Measurements from ENCODE around the gene THRA. TPM values are rescaled to one million over a fixed set of nuclear protein-coding genes. Genes with fewer than 3 reads are reported as not detected.

THRA gene
- total and polyA plus RNA-seq, 9 of the 15 experiments (the other 6 are each of a cell fraction or from before 2014, with no cell fraction given): 0.34 to 23.4 (median 12.7) TPM

DNA sequence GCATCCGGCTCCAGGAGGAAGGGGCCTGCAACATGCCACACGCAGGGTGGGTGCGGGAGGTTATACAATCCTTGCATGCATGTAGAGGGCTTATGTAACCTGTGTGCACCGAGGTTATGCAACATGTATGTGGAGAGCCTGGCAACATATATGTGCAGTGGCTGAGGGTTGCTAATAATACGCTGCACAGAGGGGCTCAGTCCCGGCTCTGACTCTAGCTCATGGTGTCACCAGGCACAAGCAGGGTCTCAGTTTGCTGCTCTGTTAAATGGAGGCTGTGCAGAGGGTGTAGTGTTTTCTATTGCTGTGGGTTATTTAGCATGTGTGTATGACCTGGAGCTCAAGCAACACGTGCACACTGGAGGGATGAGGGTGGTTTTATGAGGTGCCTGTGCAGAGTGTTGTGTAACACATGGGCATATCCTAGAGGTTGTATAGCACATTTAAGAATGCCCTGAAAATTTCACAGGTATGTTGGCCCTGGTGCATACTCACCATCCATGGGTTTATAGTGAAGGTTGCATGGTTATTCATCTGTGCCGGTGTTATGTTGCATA, 13.3 kb downstream of the THRA start:
- H3K9me3 ChIP-seq (replicated peaks; ENCODE audit: control insufficient read depth, insufficient read depth, low read depth, low read length): no peaks in the 10 kb centered on the region
- 52% methylated on average over 8 of the region's 8 CpGs for WGBS (ENCODE audit: insufficient coverage, low coverage, missing lambda C conversion rate)
- peak overlapping the region; percentile 71 for H3K4me2 ChIP-seq (ENCODE audit: insufficient read depth, low read length)
- peaks cover 39% of the 10 kb centered on the region; the same call in 2 of the 3 replicates for H3K36me3 ChIP-seq (ENCODE audit: control insufficient read depth, insufficient read depth, low read length)
- TF ChIP-seq CEBPB (tag; IDR thresholded peaks at IDR 0.05) (peak; percentile 32; the same call in 1 of the 2 replicates), SNRNP70 (optimal IDR thresholded peaks at IDR 0.05; ENCODE audit: low read depth, low read length) (peak; percentile 58), ESRRA (IDR thresholded peaks at IDR 0.05; ENCODE audit: borderline replicate concordance, low read depth) (0 out of 2 replicates have a peak, but pooled peaks have one; percentile 5), CEBPG (CRISPR knock-in tag; IDR thresholded peaks at IDR 0.05) (no peak), CEBPG (tag; conservative IDR thresholded peaks at IDR 0.05 in 1 of 2, IDR thresholded peaks at IDR 0.05 in 1 of 2) (0 out of 4 replicates have a peak, but pooled peaks of 1 of the 2 experiments have one; percentile 22), ZNF586 (CRISPR knock-in tag; conservative IDR thresholded peaks at IDR 0.05) (no peak), ZNF232 (CRISPR knock-in tag; IDR thresholded peaks at IDR 0.05) (no peak), NR2C2 (CRISPR knock-in tag; IDR thresholded peaks at IDR 0.05) (no peak), NR2C2 (tag; IDR thresholded peaks at IDR 0.05) (peak; percentile 52; the same call in 1 of the 2 replicates), BHLHE40 (IDR thresholded peaks at IDR 0.05; ENCODE audit: low read length) (0 out of 2 replicates have a peak, but pooled peaks have one; percentile 17), NEUROD1 (IDR thresholded peaks at IDR 0.05; ENCODE audit: borderline replicate concordance, low read depth, low read length, partially characterized antibody) (peak; percentile 9)
- TF ChIP-seq, protein P1, sequence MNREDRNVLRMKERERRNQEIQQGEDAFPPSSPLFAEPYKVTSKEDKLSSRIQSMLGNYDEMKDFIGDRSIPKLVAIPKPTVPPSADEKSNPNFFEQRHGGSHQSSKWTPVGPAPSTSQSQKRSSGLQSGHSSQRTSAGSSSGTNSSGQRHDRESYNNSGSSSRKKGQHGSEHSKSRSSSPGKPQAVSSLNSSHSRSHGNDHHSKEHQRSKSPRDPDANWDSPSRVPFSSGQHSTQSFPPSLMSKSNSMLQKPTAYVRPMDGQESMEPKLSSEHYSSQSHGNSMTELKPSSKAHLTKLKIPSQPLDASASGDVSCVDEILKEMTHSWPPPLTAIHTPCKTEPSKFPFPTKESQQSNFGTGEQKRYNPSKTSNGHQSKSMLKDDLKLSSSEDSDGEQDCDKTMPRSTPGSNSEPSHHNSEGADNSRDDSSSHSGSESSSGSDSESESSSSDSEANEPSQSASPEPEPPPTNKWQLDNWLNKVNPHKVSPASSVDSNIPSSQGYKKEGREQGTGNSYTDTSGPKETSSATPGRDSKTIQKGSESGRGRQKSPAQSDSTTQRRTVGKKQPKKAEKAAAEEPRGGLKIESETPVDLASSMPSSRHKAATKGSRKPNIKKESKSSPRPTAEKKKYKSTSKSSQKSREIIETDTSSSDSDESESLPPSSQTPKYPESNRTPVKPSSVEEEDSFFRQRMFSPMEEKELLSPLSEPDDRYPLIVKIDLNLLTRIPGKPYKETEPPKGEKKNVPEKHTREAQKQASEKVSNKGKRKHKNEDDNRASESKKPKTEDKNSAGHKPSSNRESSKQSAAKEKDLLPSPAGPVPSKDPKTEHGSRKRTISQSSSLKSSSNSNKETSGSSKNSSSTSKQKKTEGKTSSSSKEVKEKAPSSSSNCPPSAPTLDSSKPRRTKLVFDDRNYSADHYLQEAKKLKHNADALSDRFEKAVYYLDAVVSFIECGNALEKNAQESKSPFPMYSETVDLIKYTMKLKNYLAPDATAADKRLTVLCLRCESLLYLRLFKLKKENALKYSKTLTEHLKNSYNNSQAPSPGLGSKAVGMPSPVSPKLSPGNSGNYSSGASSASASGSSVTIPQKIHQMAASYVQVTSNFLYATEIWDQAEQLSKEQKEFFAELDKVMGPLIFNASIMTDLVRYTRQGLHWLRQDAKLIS (CRISPR knock-in tag; IDR thresholded peaks at IDR 0.05): no peak
- H3K27me3 ChIP-seq (ENCODE audit: control insufficient read depth in 2 of 2, insufficient read depth in 2 of 2, low read length in 2 of 2): no peaks in the 10 kb centered on the region
- ChIA-PET POLR2A (interaction anchor here (0.6 to 3.2 kb wide), 9 partner anchors 10 to 103 kb away, joined by 3 to 29 read pairs (median 4); partner anchors contain the start of genes MED24 and NR1D1), CTCF (ENCODE audit: low intra/inter-chr PET ratio) (interaction anchor here (0.6 to 1.1 kb wide), 4 partner anchors 8 to 49 kb away, joined by 3 read pairs; no protein-coding TSS in a partner anchor)
- H3K9me1 ChIP-seq (ENCODE audit: control insufficient read depth, insufficient read depth, low read length): no peaks in the 10 kb centered on the region
- H2AFZ ChIP-seq (ENCODE audit: low read depth, low read length): peak overlapping the region; percentile 56; the same call in 1 of the 2 replicates
- peak; percentile 26 for FAIRE-seq
- ATAC-seq: no peak; the same call in 2 of the 3 replicates
- DNase-seq (ENCODE audit: extremely low read depth in 1 of 4, low spot score in 3 of 4): no peak
- H4K20me1 ChIP-seq (replicated peaks; ENCODE audit: control insufficient read depth, insufficient read depth, low read length): no peaks in the 10 kb centered on the region
- intact Hi-C loops (cut with micrococcal nuclease) (no loop called here), in situ Hi-C loops (cut with MboI) (no loop called here)
- no peak overlapping the region for H3K4me3 ChIP-seq
- H3K9ac ChIP-seq (ENCODE audit: insufficient read depth in 1 of 2, low read depth in 2 of 2, low read length in 2 of 2): peak overlapping the region; percentile 37 to 57; a peak in 3 of 4 replicates
- peaks cover 36% of the 10 kb centered on the region for H3K79me2 ChIP-seq (ENCODE audit: control insufficient read depth, insufficient read depth, low read length)
- peaks cover 54 to 56% of the 10 kb centered on the region in 2 experiments for H3K4me1 ChIP-seq (replicated peaks in 1 of 2; ENCODE audit: control insufficient read depth in 2 of 2, insufficient read depth in 2 of 2, low read length in 2 of 2)
- BruUV-seq (replicated peaks): no TSS peak
- H3K27ac ChIP-seq (ENCODE audit: extremely low read depth, low read depth, low read length): peak overlapping the region; percentile 73

Measured in K562 (cell line).